H9 (cell line): ENCODE data around the gene GARNL3. TPM values are rescaled to one million over a fixed set of nuclear protein-coding genes. Genes with fewer than 3 reads are reported as not detected.

ENCODE experiments used
- DNase-seq: peaks from one replicate; pipeline ENCODE4 v3.0.0-alpha.2; 2017
- H2AFZ ChIP-seq: one replicate; pipeline ENCODE4 v1.6.1; 2013; ENCODE audit warnings: mild to moderate bottlenecking, low read length, control low read depth, moderate library complexity
- H2AK5ac ChIP-seq: 2 replicates; pipeline ENCODE4 v1.6.1; 2013; ENCODE audit warnings: low read length, control low read depth, mixed read lengths; ENCODE audit not compliant: insufficient read length
- H2BK120ac ChIP-seq: one replicate; pipeline ENCODE4 v1.6.1; 2013; ENCODE audit warnings: low read depth, mild to moderate bottlenecking, low read length, control low read depth, inconsistent platforms; ENCODE audit not compliant: poor library complexity, severe bottlenecking
- H2BK12ac ChIP-seq: 2 replicates; pipeline ENCODE4 v1.6.1; 2013; ENCODE audit warnings: low read length, control low read depth, mixed read lengths, low read depth; ENCODE audit not compliant: insufficient read length
- H2BK15ac ChIP-seq: 2 replicates; pipeline ENCODE4 v1.6.1; 2013; ENCODE audit warnings: low read depth, low read length, control low read depth
- H2BK20ac ChIP-seq: one replicate; pipeline ENCODE4 v1.6.1; 2013; ENCODE audit warnings: low read depth, mild to moderate bottlenecking, low read length, control low read depth, inconsistent platforms; ENCODE audit not compliant: poor library complexity, severe bottlenecking
- H2BK5ac ChIP-seq: 2 replicates; pipeline ENCODE4 v1.6.1; 2013; ENCODE audit warnings: low read length, control low read depth, mixed read lengths; ENCODE audit not compliant: insufficient read length
- H3K14ac ChIP-seq: 2 replicates; pipeline ENCODE4 v1.6.1; 2013; ENCODE audit warnings: low read length, control low read depth; ENCODE audit not compliant: insufficient read depth
- H3K18ac ChIP-seq: 2 replicates; pipeline ENCODE4 v1.6.1; 2013; ENCODE audit warnings: low read depth, mild to moderate bottlenecking, mixed read lengths, low read length, control low read depth; ENCODE audit not compliant: insufficient read length
- H3K23ac ChIP-seq: 2 replicates; pipeline ENCODE4 v1.6.1; 2013; ENCODE audit warnings: low read length, control low read depth, mixed read lengths, low read depth; ENCODE audit not compliant: insufficient read length
- H3K23me2 ChIP-seq: 2 replicates; pipeline ENCODE4 v1.6.1; 2013; ENCODE audit warnings: low read depth, mild to moderate bottlenecking, mixed read lengths, low read length, control low read depth; ENCODE audit not compliant: insufficient read length, poor library complexity, severe bottlenecking
- H3K27ac ChIP-seq: 2 replicates; pipeline ENCODE4 v1.5.1; 2013; ENCODE audit warnings: low read length, control low read depth, mixed read lengths, low read depth; ENCODE audit not compliant: insufficient read length
- H3K27me3 ChIP-seq: 2 replicates; pipeline ENCODE4 v1.6.1; 2013; ENCODE audit warnings: low read length, control low read depth, inconsistent platforms; ENCODE audit not compliant: insufficient read depth
- H3K4ac ChIP-seq: 2 replicates; pipeline ENCODE4 v1.6.1; 2013; ENCODE audit warnings: low read depth, mild to moderate bottlenecking, control low read depth, inconsistent platforms, low read length, moderate library complexity
- H3K4me1 ChIP-seq: 2 replicates; pipeline ENCODE4 v1.6.1; 2013; ENCODE audit warnings: low read length, control low read depth, inconsistent platforms; ENCODE audit not compliant: insufficient read depth
- H3K4me2 ChIP-seq: 2 replicates; pipeline ENCODE4 v1.6.1; 2013; ENCODE audit warnings: low read length, control low read depth, mixed read lengths; ENCODE audit not compliant: insufficient read length, insufficient read depth
- H3K56ac ChIP-seq: 2 replicates; pipeline ENCODE4 v1.6.1; 2013; ENCODE audit warnings: low read depth, mild to moderate bottlenecking, mixed read lengths, low read length, control low read depth; ENCODE audit not compliant: insufficient read length
- H3K79me1 ChIP-seq: 2 replicates; pipeline ENCODE4 v1.6.1; 2013; ENCODE audit warnings: low read depth, mild to moderate bottlenecking, moderate library complexity, low read length, control low read depth, inconsistent platforms; ENCODE audit not compliant: insufficient read depth, poor library complexity, severe bottlenecking
- H3K79me2 ChIP-seq: 2 replicates; pipeline ENCODE4 v1.6.1; 2013; ENCODE audit warnings: low read length, control low read depth, inconsistent platforms; ENCODE audit not compliant: insufficient read depth
- H3K9ac ChIP-seq: 2 replicates; pipeline ENCODE4 v1.6.1; 2013; ENCODE audit warnings: low read length, control low read depth, mixed read lengths; ENCODE audit not compliant: insufficient read length; ENCODE audit errors: extremely low read depth
- H3K9me3 ChIP-seq: one replicate; pipeline ENCODE4 v1.6.1; 2013; ENCODE audit warnings: low read depth, low read length, inconsistent platforms; ENCODE audit not compliant: control insufficient read depth
- H3T11ph ChIP-seq: one replicate; pipeline ENCODE4 v1.6.1; 2013; ENCODE audit warnings: mild to moderate bottlenecking, low read length, control low read depth, inconsistent platforms
- H4K20me1 ChIP-seq: one replicate; pipeline ENCODE4 v1.6.1; 2013; ENCODE audit not compliant: control insufficient read depth, insufficient read length, insufficient read depth
- H4K5ac ChIP-seq: 2 replicates; pipeline ENCODE4 v1.6.1; 2013; ENCODE audit warnings: low read depth, mild to moderate bottlenecking, mixed read lengths, low read length, control low read depth; ENCODE audit not compliant: insufficient read length
- H4K8ac ChIP-seq: replicated peaks from 2 replicates; pipeline ENCODE4 v1.6.1; 2013; ENCODE audit warnings: low read length, control low read depth, mixed read lengths, low read depth; ENCODE audit not compliant: insufficient read length
- H4K91ac ChIP-seq: 2 replicates; pipeline ENCODE4 v1.6.1; 2013; ENCODE audit warnings: low read depth, mild to moderate bottlenecking, moderate library complexity, mixed read lengths, low read length, control low read depth; ENCODE audit not compliant: insufficient read length
- H3K27ac Mint-ChIP-seq, 3 experiments: 2 replicates in 2 of 3; 3 replicates in 1 of 3; pipeline ENCODE4 v1.8.0; 2020 to 2021; ENCODE audit warnings: mixed read lengths in 3 of 3, mild to moderate bottlenecking in 1 of 3, moderate library complexity in 1 of 3
- H3K27me3 Mint-ChIP-seq: 2 replicates; pipeline ENCODE4 v1.8.0; 2021; ENCODE audit warnings: low read depth, mild to moderate bottlenecking, moderate library complexity, mixed read lengths
- H3K36me3 Mint-ChIP-seq, 3 experiments: 2 replicates in 2 of 3; 3 replicates in 1 of 3; pipeline ENCODE4 v1.8.0; 2020 to 2021; ENCODE audit warnings: low read depth in 3 of 3, mixed read lengths in 3 of 3; ENCODE audit not compliant: insufficient read depth in 1 of 3
- H3K4me1 Mint-ChIP-seq, 2 experiments: 2 replicates each; pipeline ENCODE4 v1.8.0; 2020; ENCODE audit warnings: mixed read lengths in 2 of 2
- H3K4me3 Mint-ChIP-seq, 2 experiments: 2 replicates in 1 of 2; 3 replicates in 1 of 2; pipeline ENCODE4 v1.8.0; 2020 to 2021; ENCODE audit warnings: mild to moderate bottlenecking in 2 of 2, mixed read lengths in 2 of 2, moderate library complexity in 1 of 2
- H3K9me3 Mint-ChIP-seq, 2 experiments: 2 replicates in 1 of 2; 3 replicates in 1 of 2; pipeline ENCODE4 v1.8.0; 2020; ENCODE audit warnings: mild to moderate bottlenecking in 2 of 2, mixed read lengths in 2 of 2, moderate library complexity in 1 of 2
- CTCF ChIP-seq: fragments of 200-600 bp; sonication (generic); conservative IDR thresholded peaks from 3 replicates; pipeline ENCODE4 v1.8.0; 2021; ENCODE audit warnings: antibody characterized with exemption, mild to moderate bottlenecking
- WGBS: extraction: QIAGEN DNeasy Blood & Tissue Kit; methylation state at CpG from one replicate; pipeline ENCODE4 v1.1.7; 2013; ENCODE audit warnings: missing lambda C conversion rate, low lambda C conversion rate, mixed read lengths; ENCODE audit not compliant: insufficient read length; ENCODE audit errors: extremely low coverage; 5-methylcytosine and 5-hydroxymethylcytosine counted together
- total RNA-seq: library from RNA; stranded (reverse); gene quantifications from 2 replicates; pipeline ENCODE4 v1.2.1, GENCODE V29; 2021

The GARNL3 gene
- total RNA-seq, 1 experiment from 2014 or later: 8.7 TPM

GRCh38 chr9:127437497-127438264 lies 173.1 kb downstream of the GARNL3 start:
- H3K56ac ChIP-seq: no peak overlapping the region
- H4K8ac ChIP-seq: no peak overlapping the region
- H3K9ac ChIP-seq: no peak overlapping the region
- H3K9me3 ChIP-seq: no peaks in the 10 kb centered on the region
- H2BK120ac ChIP-seq: no peak overlapping the region
- no peaks in the 10 kb centered on the region for H3K27me3 ChIP-seq
- no peak overlapping the region for H3K14ac ChIP-seq
- peak; percentile 44; the same call in 2 of the 3 replicates for TF ChIP-seq CTCF
- no peaks in the 10 kb centered on the region for H3K23me2 ChIP-seq
- H3T11ph ChIP-seq: no peak overlapping the region
- DNase-seq: no peak
- no peaks in the 10 kb centered on the region for H3K27me3 Mint-ChIP-seq
- no peak overlapping the region for H3K23ac ChIP-seq
- no peak overlapping the region for H2AK5ac ChIP-seq
- no peak overlapping the region for H2AFZ ChIP-seq
- H2BK15ac ChIP-seq: no peak overlapping the region
- no peak overlapping the region for H3K4me2 ChIP-seq
- no peak overlapping the region for H2BK12ac ChIP-seq
- no peak overlapping the region for H3K27ac ChIP-seq
- H4K91ac ChIP-seq: no peak overlapping the region
- H3K18ac ChIP-seq: no peak overlapping the region
- H4K20me1 ChIP-seq: no peaks in the 10 kb centered on the region
- H3K36me3 Mint-ChIP-seq: peaks cover 46 to 91% (median 73%) of the 10 kb centered on the region in 3 experiments
- WGBS: no CpG with 5 or more reads among the region's 12 CpGs
- no peak overlapping the region for H3K27ac Mint-ChIP-seq
- H3K4me1 Mint-ChIP-seq: no peaks in the 10 kb centered on the region
- no peaks in the 10 kb centered on the region for H3K4me1 ChIP-seq
- no peaks in the 10 kb centered on the region for H3K9me3 Mint-ChIP-seq
- H3K79me1 ChIP-seq: no peaks in the 10 kb centered on the region
- no peak overlapping the region for H3K4ac ChIP-seq
- H3K79me2 ChIP-seq: no peaks in the 10 kb centered on the region
- no peak overlapping the region for H2BK5ac ChIP-seq
- no peak overlapping the region for H3K4me3 Mint-ChIP-seq
- H2BK20ac ChIP-seq: no peak overlapping the region
- no peak overlapping the region for H4K5ac ChIP-seq
